BLaER1 (cell line): ENCODE measurements around the gene DYNLL1.
A peak's percentile ranks its signal among the peaks of the same experiment; 100 is the strongest.

Experiments
- H3K27ac ChIP-seq: shearing (Covaris generic); formaldehyde crosslinking; 2 replicates; pipeline ENCODE4 v1.8.1; 2022
- H3K27me3 ChIP-seq: shearing (Covaris generic); formaldehyde crosslinking; 2 replicates; pipeline ENCODE4 v1.8.1; 2022
- H3K36me3 ChIP-seq: shearing (Covaris generic); formaldehyde crosslinking; 2 replicates; pipeline ENCODE4 v1.8.1; 2022
- H3K4me1 ChIP-seq: shearing (Covaris generic); formaldehyde crosslinking; 2 replicates; pipeline ENCODE4 v1.8.1; 2022
- H3K4me2 ChIP-seq: shearing (Covaris generic); formaldehyde crosslinking; 2 replicates; pipeline ENCODE4 v1.8.1; 2022
- H3K4me3 ChIP-seq: shearing (Covaris generic); formaldehyde crosslinking; 2 replicates; pipeline ENCODE4 v1.8.1; 2022
- H3K9ac ChIP-seq: shearing (Covaris generic); formaldehyde crosslinking; 2 replicates; pipeline ENCODE4 v1.8.1; 2022
- H3K9me3 ChIP-seq: shearing (Covaris generic); formaldehyde crosslinking; 2 replicates; pipeline ENCODE4 v1.8.1; 2022
- H4K20me1 ChIP-seq: shearing (Covaris generic); formaldehyde crosslinking; 2 replicates; pipeline ENCODE4 v1.8.1; 2022
- Cebpa-rat ChIP-seq: shearing (Covaris generic); IDR thresholded peaks from 2 replicates; pipeline ENCODE4 v1.8.1; 2022

DYNLL1 gene

GRCh38 chr12:120463712-120464111 is 32.2 kb upstream of the DYNLL1 start:
- H3K9me3 ChIP-seq = no peaks in the 10 kb centered on the region
- H3K27ac ChIP-seq = no peak overlapping the region
- H3K4me2 ChIP-seq = no peak overlapping the region
- no peak overlapping the region for H3K4me3 ChIP-seq
- H3K9ac ChIP-seq = no peak overlapping the region
- H4K20me1 ChIP-seq = peaks cover 100% of the 10 kb centered on the region
- TF ChIP-seq Cebpa-rat = no peak
- no peaks in the 10 kb centered on the region for H3K27me3 ChIP-seq
- H3K4me1 ChIP-seq = peaks cover 24% of the 10 kb centered on the region
- H3K36me3 ChIP-seq = peaks cover 91% of the 10 kb centered on the region

GRCh38 chr12:120465756-120466155 is 30.2 kb upstream of the DYNLL1 start:
- H3K27ac ChIP-seq = no peak overlapping the region
- H3K4me2 ChIP-seq = no peak overlapping the region
- H4K20me1 ChIP-seq = peaks cover 83% of the 10 kb centered on the region

GRCh38 chr12:120466560-120467315 is 29.2 kb upstream of the DYNLL1 start:
- H3K4me1 ChIP-seq = peaks cover 40% of the 10 kb centered on the region
- H3K9ac ChIP-seq = 0 out of 2 replicates have a peak overlapping the region, but pooled peaks have one; percentile 26
- no peak overlapping the region for H3K27ac ChIP-seq
- H4K20me1 ChIP-seq = peaks cover 73% of the 10 kb centered on the region
- peaks cover 61% of the 10 kb centered on the region for H3K36me3 ChIP-seq
- TF ChIP-seq Cebpa-rat = no peak
- peak overlapping the region; percentile 91 for H3K4me2 ChIP-seq
- H3K27me3 ChIP-seq = no peaks in the 10 kb centered on the region
- no peak overlapping the region for H3K4me3 ChIP-seq
- H3K9me3 ChIP-seq = no peaks in the 10 kb centered on the region

More at GRCh38 chr12:120465756-120466155, 30.2 kb upstream of the DYNLL1 start:
- Histone ChIP-seq H3K27me3 (no peaks in the 10 kb centered on the region), H3K9me3 (no peaks in the 10 kb centered on the region), H3K4me3 (no peak overlapping the region), H3K9ac (no peak overlapping the region), H3K36me3 (peaks cover 71% of the 10 kb centered on the region), H3K4me1 (peaks cover 30% of the 10 kb centered on the region)
- TF ChIP-seq Cebpa-rat = no peak

- H3K36me3 ChIP-seq = peaks cover 54% of the 10 kb centered on the region
Measured at GRCh38 chr12:120467439-120467838, 28.5 kb upstream of the DYNLL1 start.

GRCh38 chr12:120468325-120468820 is 27.5 kb upstream of the DYNLL1 start:
- no peaks in the 10 kb centered on the region for H3K27me3 ChIP-seq

More at GRCh38 chr12:120467439-120467838, 28.5 kb upstream of the DYNLL1 start:
- no peak overlapping the region; the same call in 1 of the 2 replicates for H3K4me3 ChIP-seq
- H3K27me3 ChIP-seq = no peaks in the 10 kb centered on the region
- H3K27ac ChIP-seq = no peak overlapping the region
- H3K4me1 ChIP-seq = peaks cover 46% of the 10 kb centered on the region
- peak overlapping the region; percentile 91 for H3K4me2 ChIP-seq
- H3K9me3 ChIP-seq = no peaks in the 10 kb centered on the region
- TF ChIP-seq Cebpa-rat = no peak
- peak overlapping the region; percentile 96; the same call in 1 of the 2 replicates for H3K9ac ChIP-seq
- peaks cover 66% of the 10 kb centered on the region for H4K20me1 ChIP-seq

GRCh38 chr12:120468821-120469449 is 27.0 kb upstream of the DYNLL1 start:
- H4K20me1 ChIP-seq = peaks cover 51% of the 10 kb centered on the region
- peak overlapping the region; percentile 92 for H3K4me2 ChIP-seq
- H3K27ac ChIP-seq = peak overlapping the region; percentile 97
- peaks cover 46% of the 10 kb centered on the region for H3K4me1 ChIP-seq
- no peaks in the 10 kb centered on the region for H3K27me3 ChIP-seq
- H3K9ac ChIP-seq = peak overlapping the region; percentile 96
- no peak for TF ChIP-seq Cebpa-rat
- peak overlapping the region; percentile 96 for H3K4me3 ChIP-seq
- no peaks in the 10 kb centered on the region for H3K9me3 ChIP-seq
- peaks cover 39% of the 10 kb centered on the region for H3K36me3 ChIP-seq

More at GRCh38 chr12:120468325-120468820, 27.5 kb upstream of the DYNLL1 start:
- peak overlapping the region; percentile 91 for H3K4me2 ChIP-seq
- no peaks in the 10 kb centered on the region for H3K9me3 ChIP-seq
- H4K20me1 ChIP-seq = peaks cover 57% of the 10 kb centered on the region
- no peak for TF ChIP-seq Cebpa-rat
- H3K36me3 ChIP-seq = peaks cover 44% of the 10 kb centered on the region
- H3K27ac ChIP-seq = peak overlapping the region; percentile 97
- H3K4me3 ChIP-seq = peak overlapping the region; percentile 96
- peaks cover 46% of the 10 kb centered on the region for H3K4me1 ChIP-seq
- peak overlapping the region; percentile 96 for H3K9ac ChIP-seq

GRCh38 chr12:120469450-120470149 is 26.3 kb upstream of the DYNLL1 start, which contains the start of gene SRSF9:
SRSF9 (minus strand) TSS chr12:120469748; CDS start chr12:120469609, 139 bp downstream.
- no peaks in the 10 kb centered on the region for H3K9me3 ChIP-seq
- peaks cover 45% of the 10 kb centered on the region for H4K20me1 ChIP-seq
- H3K4me1 ChIP-seq = peaks cover 48% of the 10 kb centered on the region
- peak within 1 kb of the TSS; percentile 92 for H3K4me2 ChIP-seq
- H3K36me3 ChIP-seq = peaks cover 32% of the 10 kb centered on the region
- no peak for TF ChIP-seq Cebpa-rat
- no peaks in the 10 kb centered on the region for H3K27me3 ChIP-seq
- H3K4me3 ChIP-seq = peak within 1 kb of the TSS; percentile 96
- H3K9ac ChIP-seq = peak within 1 kb of the TSS; percentile 96
- peak within 1 kb of the TSS; percentile 97 for H3K27ac ChIP-seq

GRCh38 chr12:120470150-120470784 is 25.6 kb upstream of the DYNLL1 start:
- Histone ChIP-seq H3K4me3 (peak overlapping the region; percentile 96), H3K4me1 (peaks cover 53% of the 10 kb centered on the region), H3K9ac (peak overlapping the region; percentile 96), H3K27me3 (no peaks in the 10 kb centered on the region), H3K36me3 (peaks cover 25% of the 10 kb centered on the region), H3K4me2 (peak overlapping the region; percentile 92), H3K27ac (peak overlapping the region; percentile 97), H4K20me1 (peaks cover 38% of the 10 kb centered on the region), H3K9me3 (no peaks in the 10 kb centered on the region)
- TF ChIP-seq Cebpa-rat = no peak

- Histone ChIP-seq H3K4me2 (no peak overlapping the region), H3K27ac (no peak overlapping the region), H3K9me3 (no peaks in the 10 kb centered on the region), H3K36me3 (peaks cover 3% of the 10 kb centered on the region), H4K20me1 (peaks cover 16% of the 10 kb centered on the region), H3K4me1 (peaks cover 37% of the 10 kb centered on the region), H3K9ac (no peak overlapping the region), H3K27me3 (no peaks in the 10 kb centered on the region), H3K4me3 (no peak overlapping the region)
- no peak for TF ChIP-seq Cebpa-rat
Measured at GRCh38 chr12:120472521-120472920, 23.4 kb upstream of the DYNLL1 start.
